Gastroesophageal sphincter (tissue), 3 donors: ENCODE results near the gene SNCB.

Experiments
- EP300 ChIP-seq: sonication (generic); formaldehyde crosslinking; IDR thresholded peaks from one replicate; pipeline ENCODE4 v1.6.1; 2017; ENCODE audit warnings: antibody characterized with exemption, mild to moderate bottlenecking
- POLR2A ChIP-seq, 2 donors: fragments of 450-650 bp; IDR thresholded peaks; one replicate each; pipeline ENCODE4 v1.6.1; 2017; ENCODE audit warnings: antibody characterized with exemption in 2 of 2, mild to moderate bottlenecking in 2 of 2, moderate library complexity in 1 of 2
- POLR2AphosphoS5 ChIP-seq: sonication (generic); formaldehyde crosslinking; IDR thresholded peaks from one replicate; pipeline ENCODE4 v1.6.1; 2017; ENCODE audit warnings: antibody characterized with exemption
- TF ChIP-seq, protein P1 (sequence below), 4 experiments: fragments of 200-600 bp in 2 of 4; fragments of 450-650 bp in 2 of 4; sonication (generic) in 1 of 4; IDR thresholded peaks; one replicate each; pipeline ENCODE4 v1.5.1; 2017 to 2019; ENCODE audit warnings: antibody characterized with exemption in 4 of 4, mild to moderate bottlenecking in 2 of 4, moderate library complexity in 2 of 4

- no peak for TF ChIP-seq EP300
- TF ChIP-seq, protein P1, sequence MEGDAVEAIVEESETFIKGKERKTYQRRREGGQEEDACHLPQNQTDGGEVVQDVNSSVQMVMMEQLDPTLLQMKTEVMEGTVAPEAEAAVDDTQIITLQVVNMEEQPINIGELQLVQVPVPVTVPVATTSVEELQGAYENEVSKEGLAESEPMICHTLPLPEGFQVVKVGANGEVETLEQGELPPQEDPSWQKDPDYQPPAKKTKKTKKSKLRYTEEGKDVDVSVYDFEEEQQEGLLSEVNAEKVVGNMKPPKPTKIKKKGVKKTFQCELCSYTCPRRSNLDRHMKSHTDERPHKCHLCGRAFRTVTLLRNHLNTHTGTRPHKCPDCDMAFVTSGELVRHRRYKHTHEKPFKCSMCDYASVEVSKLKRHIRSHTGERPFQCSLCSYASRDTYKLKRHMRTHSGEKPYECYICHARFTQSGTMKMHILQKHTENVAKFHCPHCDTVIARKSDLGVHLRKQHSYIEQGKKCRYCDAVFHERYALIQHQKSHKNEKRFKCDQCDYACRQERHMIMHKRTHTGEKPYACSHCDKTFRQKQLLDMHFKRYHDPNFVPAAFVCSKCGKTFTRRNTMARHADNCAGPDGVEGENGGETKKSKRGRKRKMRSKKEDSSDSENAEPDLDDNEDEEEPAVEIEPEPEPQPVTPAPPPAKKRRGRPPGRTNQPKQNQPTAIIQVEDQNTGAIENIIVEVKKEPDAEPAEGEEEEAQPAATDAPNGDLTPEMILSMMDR (IDR thresholded peaks at IDR 0.05), result no peak
- TF ChIP-seq POLR2A (IDR thresholded peaks at IDR 0.05), result no peak
- no peak for TF ChIP-seq POLR2AphosphoS5
Observed at GRCh38 chr5:176629853-176630680, at the start of gene SNCB, which contains the start of gene EIF4E1B.
